ENCODE measurements around the gene TIMP3. TPM values are rescaled to one million over a fixed set of nuclear protein-coding genes. Genes with fewer than 3 reads are reported as not detected.

The TIMP3 gene
- total RNA-seq, 1 experiment from 2014 or later: 0.87 TPM

GRCh38 chr22:32903507-32903906, 102.0 kb downstream of the TIMP3 start:
- Histone ChIP-seq H3K23ac (ENCODE audit: insufficient read length, low read depth, low read length) (no peak overlapping the region), H2BK5ac (ENCODE audit: insufficient read length, low read length) (no peak overlapping the region), H2BK120ac (ENCODE audit: low read depth, low read length, poor library complexity, severe bottlenecking) (no peak overlapping the region), H3K23me2 (ENCODE audit: insufficient read length, low read depth, low read length, poor library complexity, severe bottlenecking) (no peaks in the 10 kb centered on the region), H2BK12ac (ENCODE audit: insufficient read length, low read depth, low read length) (no peak overlapping the region), H2BK15ac (ENCODE audit: low read depth, low read length) (no peak overlapping the region), H3K27ac (ENCODE audit: insufficient read length, low read depth, low read length) (no peak overlapping the region), H2AK5ac (ENCODE audit: insufficient read length, low read length) (no peak overlapping the region), H3K9me3 (ENCODE audit: control insufficient read depth, low read depth, low read length) (no peaks in the 10 kb centered on the region), H3T11ph (ENCODE audit: low read length) (no peak overlapping the region), H4K8ac (replicated peaks; ENCODE audit: insufficient read length, low read depth, low read length) (no peak overlapping the region), H2BK20ac (ENCODE audit: low read depth, low read length, poor library complexity, severe bottlenecking) (no peak overlapping the region), H4K20me1 (ENCODE audit: control insufficient read depth, insufficient read depth, insufficient read length) (no peaks in the 10 kb centered on the region), H3K56ac (ENCODE audit: insufficient read length, low read depth, low read length) (no peak overlapping the region), H3K79me1 (ENCODE audit: insufficient read depth, low read depth, low read length, poor library complexity, severe bottlenecking) (no peaks in the 10 kb centered on the region), H3K18ac (ENCODE audit: insufficient read length, low read depth, low read length) (no peak overlapping the region), H3K4ac (ENCODE audit: low read depth, low read length) (no peak overlapping the region), H3K4me1 (ENCODE audit: insufficient read depth, low read length) (no peaks in the 10 kb centered on the region), H3K79me2 (ENCODE audit: insufficient read depth, low read length) (no peaks in the 10 kb centered on the region), H3K27me3 (ENCODE audit: insufficient read depth, low read length) (no peaks in the 10 kb centered on the region), H3K14ac (ENCODE audit: insufficient read depth, low read length) (no peak overlapping the region; the same call in 1 of the 2 replicates), H2AFZ (ENCODE audit: low read length) (no peak overlapping the region), H4K91ac (ENCODE audit: insufficient read length, low read depth, low read length) (no peak overlapping the region), H3K4me2 (ENCODE audit: insufficient read depth, insufficient read length, low read length) (no peak overlapping the region), H3K9ac (ENCODE audit: extremely low read depth, insufficient read length, low read length) (no peak overlapping the region), H4K5ac (ENCODE audit: insufficient read length, low read depth, low read length) (no peak overlapping the region)
- WGBS (ENCODE audit: extremely low coverage, insufficient read length, low lambda C conversion rate): no CpG with 5 or more reads among the region's 5 CpGs
- no peak for TF ChIP-seq CTCF (conservative IDR thresholded peaks at IDR 0.05)
- Mint-ChIP-seq H3K36me3 (ENCODE audit: insufficient read depth in 1 of 3, low read depth in 3 of 3) (peaks cover 1 to 9% (median 4%) of the 10 kb centered on the region in 3 experiments; a peak in 5 of 7 replicates), H3K4me1 (no peaks in the 10 kb centered on the region), H3K27ac (no peak overlapping the region), H3K4me3 (no peak overlapping the region), H3K27me3 (ENCODE audit: low read depth) (no peaks in the 10 kb centered on the region), H3K9me3 (no peaks in the 10 kb centered on the region)
- no peak for DNase-seq
